NT2/D1 (cell line): ENCODE measurements around the gene LHX5.

ENCODE experiments used
- DNase-seq: peaks from one replicate; pipeline ENCODE4 v3.0.0-alpha.2; 2011; ENCODE audit warnings: low read depth, low spot score
- H3K27me3 ChIP-seq: 2 replicates; pipeline ENCODE4 v1.6.0; 2011; ENCODE audit warnings: mild to moderate bottlenecking; ENCODE audit not compliant: insufficient read length, insufficient read depth
- H3K36me3 ChIP-seq: 2 replicates; pipeline ENCODE4 v1.6.1; 2011; ENCODE audit warnings: mild to moderate bottlenecking, low read length, mixed read lengths; ENCODE audit not compliant: insufficient read depth, insufficient read length
- H3K4me1 ChIP-seq: 2 replicates; pipeline ENCODE4 v1.5.1; 2011; ENCODE audit not compliant: insufficient read depth, insufficient read length
- H3K4me3 ChIP-seq: 2 replicates; pipeline ENCODE4 v1.5.1; 2011; ENCODE audit warnings: low read depth; ENCODE audit not compliant: insufficient read length
- H3K9ac ChIP-seq: 2 replicates; pipeline ENCODE4 v1.6.0; 2011; ENCODE audit warnings: low read depth; ENCODE audit not compliant: insufficient read length
- H3K9me3 ChIP-seq: 2 replicates; pipeline ENCODE4 v1.5.1; 2011; ENCODE audit warnings: mild to moderate bottlenecking, low read length; ENCODE audit not compliant: insufficient read depth
- SUZ12 ChIP-seq: IDR thresholded peaks from 2 replicates; pipeline ENCODE4 v1.6.1; 2011; ENCODE audit not compliant: insufficient read length, insufficient read depth; ENCODE audit errors: extremely low read depth
- YY1 ChIP-seq: IDR thresholded peaks from 2 replicates; pipeline ENCODE4 v1.6.1; 2011; ENCODE audit not compliant: insufficient read length, insufficient read depth
- ZNF274 ChIP-seq: IDR thresholded peaks from 2 replicates; pipeline ENCODE4 v1.6.1; 2011; ENCODE audit warnings: mild to moderate bottlenecking, low read depth, low read length

The LHX5 gene

GRCh38 chr12:113425960-113426453 is 45.7 kb downstream of the LHX5 start:
- H3K27me3 ChIP-seq: no peaks in the 10 kb centered on the region
- no peaks in the 10 kb centered on the region for H3K36me3 ChIP-seq
- H3K4me3 ChIP-seq: no peak overlapping the region
- DNase-seq: peak; percentile 42
- H3K4me1 ChIP-seq: no peaks in the 10 kb centered on the region
- H3K9ac ChIP-seq: peak overlapping the region; percentile 37
- H3K9me3 ChIP-seq: peaks cover 5% of the 10 kb centered on the region; the same call in 1 of the 2 replicates
- no peak for TF ChIP-seq YY1

- DNase-seq: peak; percentile 58
- H3K9ac ChIP-seq: peak overlapping the region; percentile 37
- H3K4me3 ChIP-seq: no peak overlapping the region
- H3K36me3 ChIP-seq: no peaks in the 10 kb centered on the region
- H3K27me3 ChIP-seq: no peaks in the 10 kb centered on the region
- H3K9me3 ChIP-seq: peaks cover 2% of the 10 kb centered on the region; the same call in 1 of the 2 replicates
- H3K4me1 ChIP-seq: no peaks in the 10 kb centered on the region
- no peak for TF ChIP-seq YY1
Measured at GRCh38 chr12:113424915-113425823, 46.5 kb downstream of the LHX5 start.

GRCh38 chr12:113424456-113424855 is 47.2 kb downstream of the LHX5 start:
- no peaks in the 10 kb centered on the region for H3K27me3 ChIP-seq
- no peaks in the 10 kb centered on the region for H3K9me3 ChIP-seq
- no peak for TF ChIP-seq YY1
- no peak for TF ChIP-seq ZNF274
- no peak for TF ChIP-seq SUZ12
- H3K4me3 ChIP-seq: no peak overlapping the region
- H3K4me1 ChIP-seq: no peaks in the 10 kb centered on the region
- no peak overlapping the region for H3K9ac ChIP-seq
- DNase-seq: no peak
- H3K36me3 ChIP-seq: no peaks in the 10 kb centered on the region

GRCh38 chr12:113422886-113423669 is 48.6 kb downstream of the LHX5 start:
- no peaks in the 10 kb centered on the region for H3K4me1 ChIP-seq
- no peak for DNase-seq
- no peaks in the 10 kb centered on the region for H3K36me3 ChIP-seq
- no peaks in the 10 kb centered on the region for H3K27me3 ChIP-seq
- peak overlapping the region; percentile 65 for H3K4me3 ChIP-seq
- no peaks in the 10 kb centered on the region for H3K9me3 ChIP-seq
- TF ChIP-seq YY1: no peak
- TF ChIP-seq ZNF274: no peak
- no peak for TF ChIP-seq SUZ12
- peak overlapping the region; percentile 92 for H3K9ac ChIP-seq

- Histone ChIP-seq H3K4me1 (no peaks in the 10 kb centered on the region), H3K27me3 (no peaks in the 10 kb centered on the region), H3K36me3 (no peaks in the 10 kb centered on the region), H3K4me3 (peak within 1 kb of the TSS; percentile 65), H3K9me3 (no peaks in the 10 kb centered on the region), H3K9ac (peak within 1 kb of the TSS; percentile 92)
- DNase-seq: peak; percentile 66
- TF ChIP-seq YY1: no peak
Measured at GRCh38 chr12:113422030-113422885, 49.4 kb downstream of the LHX5 start, which contains the start of gene SDSL. SDSL (plus strand) TSS chr12:113422380; CDS start chr12:113427983, 5,603 bp downstream.

- Histone ChIP-seq H3K4me3 (no peak overlapping the region), H3K4me1 (peaks cover under 1% of the 10 kb centered on the region), H3K9ac (no peak overlapping the region), H3K27me3 (no peaks in the 10 kb centered on the region), H3K36me3 (no peaks in the 10 kb centered on the region), H3K9me3 (no peaks in the 10 kb centered on the region)
- DNase-seq: no peak
- no peak for TF ChIP-seq YY1
- TF ChIP-seq ZNF274: no peak
- no peak for TF ChIP-seq SUZ12
Measured at GRCh38 chr12:113420996-113421595, 50.6 kb downstream of the LHX5 start.
